OCI-LY7 (cell line): ENCODE measurements around the gene SYVN1. TPM values are rescaled to one million over a fixed set of nuclear protein-coding genes. Genes with fewer than 3 reads are reported as not detected.

Experiments used
- BruUV-seq: library from RNA; stranded (reverse); fragments of 400-500 nt; replicated peaks from 2 replicates; lab custom pipeline; 2021; lab: Mats Ljungman, UMichigan
- CTCF ChIA-PET: fragments of 300-600 bp; sonication (Branson Sonifier 250); formaldehyde crosslinking; loops from one replicate; lab custom pipeline; 2022; ENCODE audit warnings: antibody characterized with exemption; ENCODE audit not compliant: unreplicated experiment; lab: Charles Lee
- POLR2A ChIA-PET: fragments of 300-600 bp; sonication (Branson Sonifier 250); formaldehyde crosslinking; loops from one replicate; lab custom pipeline; 2022; ENCODE audit warnings: antibody characterized with exemption; lab: Charles Lee
- DNase-seq: peaks from one replicate; pipeline ENCODE4 v3.0.0-alpha.2; 2015; ENCODE audit warnings: low spot score
- H2AFZ ChIP-seq: fragments of 200-600 bp; sonication (generic), shearing (Covaris generic); 2 replicates; pipeline ENCODE4 v1.6.1; 2014; ENCODE audit warnings: mild to moderate bottlenecking, antibody characterized with exemption, low read length, moderate library complexity
- H3K27ac ChIP-seq: fragments of 200-600 bp; sonication (generic); 2 replicates; pipeline ENCODE4 v1.5.1; 2014; ENCODE audit warnings: mixed run types, low read depth, mild to moderate bottlenecking, moderate library complexity, low read length, inconsistent platforms; ENCODE audit not compliant: poor library complexity, severe bottlenecking
- H3K36me3 ChIP-seq: fragments of 200-600 bp; sonication (generic); 2 replicates; pipeline ENCODE4 v1.6.1; 2014; ENCODE audit warnings: mild to moderate bottlenecking, antibody characterized with exemption, low read length, moderate library complexity, mixed read lengths; ENCODE audit not compliant: insufficient read depth
- H3K4me1 ChIP-seq: fragments of 200-600 bp; sonication (generic); 2 replicates; pipeline ENCODE4 v1.5.1; 2014; ENCODE audit warnings: mild to moderate bottlenecking, low read length; ENCODE audit not compliant: insufficient read depth, poor library complexity, severe bottlenecking
- H3K4me2 ChIP-seq: fragments of 200-600 bp; sonication (generic); 2 replicates; pipeline ENCODE4 v1.6.1; 2014; ENCODE audit warnings: mild to moderate bottlenecking, low read length
- H3K4me3 ChIP-seq: fragments of 200-600 bp; sonication (generic); 2 replicates; pipeline ENCODE4 v1.5.1; 2014; ENCODE audit warnings: mild to moderate bottlenecking, low read depth, low read length; ENCODE audit not compliant: poor library complexity, severe bottlenecking
- H3K79me2 ChIP-seq: fragments of 200-600 bp; sonication (generic); 2 replicates; pipeline ENCODE4 v1.6.1; 2016; ENCODE audit warnings: low read depth, mild to moderate bottlenecking, low read length, moderate library complexity, mixed read lengths; ENCODE audit not compliant: insufficient read depth
- H3K9me2 ChIP-seq: fragments of 200-600 bp; sonication (generic); 2 replicates; pipeline ENCODE4 v1.6.1; 2016; ENCODE audit warnings: mild to moderate bottlenecking, low read length, mixed read lengths; ENCODE audit not compliant: insufficient read depth
- H3K9me3 ChIP-seq: fragments of 200-600 bp; sonication (generic); 2 replicates; pipeline ENCODE4 v1.6.1; 2014; ENCODE audit warnings: mild to moderate bottlenecking, mixed run types, low read length, mixed read lengths
- H4K20me1 ChIP-seq: fragments of 200-600 bp; sonication (generic); 2 replicates; pipeline ENCODE4 v1.6.1; 2014; ENCODE audit warnings: mild to moderate bottlenecking, antibody characterized with exemption, low read length, moderate library complexity, mixed read lengths; ENCODE audit not compliant: insufficient read depth
- EZH2phosphoT487 ChIP-seq: fragments of 200-600 bp; sonication (generic); IDR thresholded peaks from 2 replicates; pipeline ENCODE4 v1.6.1; 2018; ENCODE audit warnings: low read depth, borderline replicate concordance, mild to moderate bottlenecking, mixed run types, antibody characterized with exemption, low read length, moderate library complexity, mixed read lengths
- intact Hi-C: fragments of 100-400 bp; cut with micrococcal nuclease; formaldehyde crosslinking; loops from one replicate; pipeline ENCODE4 v1.10.0; 2022; ENCODE audit not compliant: unreplicated experiment
- total RNA-seq, 2 experiments: library from RNA; depleted of rRNA in 1 of 2; stranded (reverse); fragments of >200 nt in 1 of 2; shearing (Covaris generic) in 1 of 2; gene quantifications; 2 replicates each; pipeline ENCODE4 v1.2.3, GENCODE V29; 2014 to 2022
- TF ChIP-seq, protein P1 (sequence below): fragments of 200-600 bp; sonication (generic); conservative IDR thresholded peaks from 2 replicates; pipeline ENCODE4 v1.5.1; 2014; ENCODE audit warnings: mild to moderate bottlenecking, antibody characterized with exemption, low read length, moderate library complexity, mixed read lengths

Gene SYVN1
- total RNA-seq, 2 experiments from 2014 or later, result 134 to 310 TPM

DNA sequence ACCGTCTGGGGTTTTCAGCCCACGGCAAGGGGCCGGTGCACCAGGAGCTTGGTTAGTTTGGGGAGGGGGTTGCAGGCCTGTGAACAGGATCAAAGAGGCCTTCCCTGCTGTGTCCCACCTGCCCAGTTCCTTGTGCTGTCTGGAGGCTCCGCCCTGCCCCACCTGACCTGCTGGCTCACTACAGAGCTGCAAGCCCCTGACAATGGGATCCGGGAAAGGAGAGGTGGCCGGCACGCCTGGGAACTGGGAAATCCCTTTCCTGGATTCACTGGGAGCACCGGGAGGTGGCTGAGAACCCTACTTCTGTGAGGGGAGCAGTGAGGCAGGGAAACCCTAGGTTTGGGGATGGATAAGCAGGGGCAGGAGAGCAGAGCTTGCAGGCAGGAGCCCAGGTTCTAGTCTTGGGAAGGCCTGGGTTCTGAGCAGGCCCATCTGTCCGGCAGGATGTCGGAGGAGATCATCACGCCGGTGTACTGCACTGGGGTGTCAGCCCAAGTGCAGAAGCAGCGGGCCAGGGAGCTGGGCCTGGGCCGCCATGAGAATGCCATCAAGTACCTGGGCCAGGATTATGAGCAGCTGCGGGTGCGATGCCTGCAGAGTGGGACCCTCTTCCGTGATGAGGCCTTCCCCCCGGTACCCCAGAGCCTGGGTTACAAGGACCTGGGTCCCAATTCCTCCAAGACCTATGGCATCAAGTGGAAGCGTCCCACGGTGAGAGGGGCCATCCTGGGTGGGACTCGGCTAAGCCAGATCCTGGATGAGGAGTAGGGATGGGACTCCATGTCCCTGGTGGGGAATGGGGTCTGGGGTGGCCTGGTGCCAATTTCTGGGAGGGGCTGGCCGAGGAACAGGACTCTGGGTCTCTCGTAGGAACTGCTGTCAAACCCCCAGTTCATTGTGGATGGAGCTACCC, 48.2 kb upstream of the SYVN1 start:
- Histone ChIP-seq H3K9me3 (no peaks in the 10 kb centered on the region), H2AFZ (peak overlapping the region; percentile 56; the same call in 1 of the 2 replicates), H3K36me3 (peaks cover 7% of the 10 kb centered on the region; the same call in 1 of the 2 replicates), H3K9me2 (no peaks in the 10 kb centered on the region), H4K20me1 (no peaks in the 10 kb centered on the region), H3K79me2 (peaks cover 3% of the 10 kb centered on the region; the same call in 1 of the 2 replicates), H3K4me2 (peak overlapping the region; percentile 98), H3K4me3 (peak overlapping the region; percentile 91), H3K27ac (peak overlapping the region; percentile 64), H3K4me1 (peaks cover 26% of the 10 kb centered on the region)
- ChIA-PET CTCF (interaction anchor here (1.1 kb wide), 2 partner anchors 9 to 46 kb away, joined by 3 to 5 read pairs; no protein-coding TSS in a partner anchor), POLR2A (interaction anchor here (0.7 to 2.2 kb wide), 4 partner anchors 47 to 79 kb away, joined by 4 to 13 read pairs (median 6); partner anchors contain the start of genes FAU and POLA2)
- no TSS peak for BruUV-seq
- TF ChIP-seq, protein P1, sequence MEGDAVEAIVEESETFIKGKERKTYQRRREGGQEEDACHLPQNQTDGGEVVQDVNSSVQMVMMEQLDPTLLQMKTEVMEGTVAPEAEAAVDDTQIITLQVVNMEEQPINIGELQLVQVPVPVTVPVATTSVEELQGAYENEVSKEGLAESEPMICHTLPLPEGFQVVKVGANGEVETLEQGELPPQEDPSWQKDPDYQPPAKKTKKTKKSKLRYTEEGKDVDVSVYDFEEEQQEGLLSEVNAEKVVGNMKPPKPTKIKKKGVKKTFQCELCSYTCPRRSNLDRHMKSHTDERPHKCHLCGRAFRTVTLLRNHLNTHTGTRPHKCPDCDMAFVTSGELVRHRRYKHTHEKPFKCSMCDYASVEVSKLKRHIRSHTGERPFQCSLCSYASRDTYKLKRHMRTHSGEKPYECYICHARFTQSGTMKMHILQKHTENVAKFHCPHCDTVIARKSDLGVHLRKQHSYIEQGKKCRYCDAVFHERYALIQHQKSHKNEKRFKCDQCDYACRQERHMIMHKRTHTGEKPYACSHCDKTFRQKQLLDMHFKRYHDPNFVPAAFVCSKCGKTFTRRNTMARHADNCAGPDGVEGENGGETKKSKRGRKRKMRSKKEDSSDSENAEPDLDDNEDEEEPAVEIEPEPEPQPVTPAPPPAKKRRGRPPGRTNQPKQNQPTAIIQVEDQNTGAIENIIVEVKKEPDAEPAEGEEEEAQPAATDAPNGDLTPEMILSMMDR, result no peak
- no peak for TF ChIP-seq EZH2phosphoT487
- DNase-seq, result peak; percentile 25
- intact Hi-C loops, result loop anchor here (5.0 kb wide), 1 partner anchor 170 kb away; the partner anchor contains the start of gene ARL2

DNA sequence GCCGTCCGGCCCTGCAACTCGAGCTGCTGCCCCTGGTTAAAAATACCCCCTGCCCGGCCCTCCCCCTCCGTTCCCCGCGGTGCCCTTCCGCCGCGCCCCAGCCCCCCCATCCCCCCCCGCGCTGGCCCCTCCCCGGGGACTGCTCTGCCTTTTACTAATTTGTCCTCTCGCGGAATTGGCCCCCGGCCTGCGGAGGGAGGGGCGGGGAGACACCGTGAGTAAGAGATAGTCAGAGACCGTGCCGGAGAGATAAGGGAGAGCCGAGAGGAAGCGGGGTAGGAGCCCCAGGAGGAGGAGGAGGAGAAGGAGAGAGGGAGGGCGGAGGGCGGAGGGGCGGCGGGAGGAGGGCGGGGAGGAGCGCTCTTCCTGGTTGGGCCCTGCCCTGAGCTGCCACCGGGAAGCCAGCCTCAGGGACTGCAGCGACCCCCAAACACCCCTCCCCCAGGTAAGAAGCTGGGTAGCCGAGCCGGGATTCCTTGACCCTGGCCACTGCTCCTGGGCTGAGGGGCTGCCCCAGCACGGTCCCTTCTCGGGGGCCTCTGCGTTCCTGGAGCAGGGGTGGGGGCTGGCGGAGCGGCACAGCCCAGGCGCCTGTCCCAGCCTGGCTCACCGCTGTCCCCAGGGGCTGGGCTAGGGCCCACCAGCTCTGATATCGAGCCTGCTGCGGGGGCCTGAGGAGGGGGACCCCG, 47.4 kb upstream of the SYVN1 start, which contains the start of gene CAPN1:
CAPN1 (plus strand) TSS at position 360 of the 689 bp plus-strand sequence. CDS start 774 bp downstream, outside the sequence.
- TF ChIP-seq, protein P1, result no peak
- TF ChIP-seq EZH2phosphoT487, result no peak
- Histone ChIP-seq H3K36me3 (peaks cover 5% of the 10 kb centered on the region; the same call in 1 of the 2 replicates), H3K9me2 (no peaks in the 10 kb centered on the region), H2AFZ (peak within 1 kb of the TSS; percentile 63; the same call in 1 of the 2 replicates), H3K79me2 (peaks cover 3% of the 10 kb centered on the region; the same call in 1 of the 2 replicates), H3K4me3 (peak within 1 kb of the TSS; percentile 91), H4K20me1 (no peaks in the 10 kb centered on the region), H3K9me3 (no peaks in the 10 kb centered on the region), H3K27ac (peak within 1 kb of the TSS; percentile 64), H3K4me1 (peaks cover 26% of the 10 kb centered on the region), H3K4me2 (peak within 1 kb of the TSS; percentile 98)
- POLR2A ChIA-PET, result interaction anchor here (0.7 to 2.2 kb wide), 5 partner anchors 46 to 80 kb away, joined by 3 to 13 read pairs (median 5); partner anchors contain the start of genes FAU and POLA2
- CTCF ChIA-PET, result interaction anchor here (1.1 kb wide), 2 partner anchors 9 to 46 kb away, joined by 3 to 5 read pairs; no protein-coding TSS in a partner anchor
- BruUV-seq, result no TSS peak
- intact Hi-C loops, result loop anchor here (1.0 to 5.0 kb wide), 4 partner anchors 49 to 333 kb away; partner anchors contain the start of gene ARL2
- DNase-seq, result peak; percentile 75
